ENCODE results near the gene ZNF280D.
"Not testable (repeated sequence)": the region's sequence is repeated elsewhere in the genome, so short reads cannot be mapped to it uniquely, and the experiment has no call there.

The ZNF280D gene

DNA sequence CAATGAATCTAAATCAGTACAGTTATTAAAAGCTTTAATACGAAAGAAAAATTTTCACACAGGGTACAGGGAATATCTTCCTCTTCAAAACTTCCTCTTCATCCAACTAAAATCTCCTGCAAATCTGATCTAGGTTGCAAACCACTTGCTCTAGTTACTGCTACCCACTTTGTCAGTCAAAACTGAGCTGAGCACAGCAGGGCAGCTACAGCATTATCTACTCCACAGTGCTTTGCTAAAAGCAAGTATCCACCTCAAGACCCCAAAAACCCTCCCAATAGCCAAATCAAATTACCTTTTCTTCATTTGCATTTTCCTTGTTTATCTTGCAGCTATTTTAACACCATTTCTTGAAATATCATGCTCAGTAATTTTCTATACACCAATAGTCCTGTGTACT lies 14.7 kb downstream of the ZNF280D start:
- DNase-seq (ENCODE audit: low read depth, low spot score), result no peak

DNA sequence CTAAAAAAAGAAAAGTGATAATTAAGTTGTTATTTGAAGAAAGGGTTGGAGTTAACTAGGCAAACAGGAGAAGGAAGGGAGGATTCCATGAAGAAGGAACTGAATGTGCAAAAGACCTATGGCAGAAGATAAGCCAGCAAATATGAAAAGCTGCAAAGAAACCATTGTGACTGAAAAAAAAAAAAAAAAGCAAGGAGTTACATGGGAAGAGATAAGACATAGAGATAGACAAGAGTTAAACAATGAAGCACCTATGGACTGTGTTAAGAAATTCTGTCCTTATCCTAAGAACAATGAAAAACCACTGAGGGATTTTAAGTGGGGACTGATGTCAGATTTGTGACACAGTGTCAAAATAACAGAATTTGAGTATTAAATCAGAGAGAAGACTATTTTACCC lies 17.0 kb downstream of the ZNF280D start:
- no peak for DNase-seq (ENCODE audit: low read depth, low spot score)

DNA sequence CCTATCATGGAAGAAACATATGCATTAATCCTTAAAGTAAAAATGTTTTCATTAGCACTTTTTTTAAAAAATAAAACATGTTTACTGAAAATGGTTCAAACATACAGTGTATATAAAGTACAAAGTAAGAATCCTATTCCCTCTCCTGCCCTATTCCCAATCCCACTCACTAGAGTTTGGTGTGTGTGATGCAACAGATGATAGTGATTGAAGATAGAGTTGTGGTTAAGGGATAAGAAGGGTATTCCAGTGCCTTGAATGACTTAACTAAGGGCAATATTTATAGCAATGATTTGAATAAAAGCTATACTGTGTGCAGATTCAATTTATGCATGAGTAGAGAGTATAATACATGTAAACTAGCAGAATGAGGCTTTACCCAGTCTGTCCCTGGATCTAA lies 18.1 kb downstream of the ZNF280D start:
- no peak for DNase-seq (ENCODE audit: low read depth, low spot score)

DNA sequence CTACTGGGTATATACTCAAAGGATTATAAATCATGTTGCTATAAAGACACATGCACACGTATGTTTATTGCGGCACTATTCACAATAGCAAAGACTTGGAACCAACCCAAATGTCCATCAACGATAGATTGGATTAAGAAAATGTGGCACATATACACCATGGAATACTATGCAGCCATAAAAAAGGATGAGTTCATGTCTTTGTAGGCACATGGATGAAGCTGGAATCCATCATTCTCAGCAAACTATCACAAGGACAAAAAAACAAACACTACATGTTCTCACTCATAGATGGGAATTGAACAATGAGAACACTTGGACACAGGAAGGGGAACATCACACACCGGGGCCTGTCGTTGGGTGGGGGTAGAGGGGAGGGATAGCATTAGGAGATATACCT lies 23.8 kb downstream of the ZNF280D start:
- DNase-seq (ENCODE audit: low read depth, low spot score), result not testable (repeated sequence)

- DNase-seq (ENCODE audit: low read depth, low spot score), result no peak
Measured at GRCh38 chr15:56699743-56700142, 33.6 kb downstream of the ZNF280D start.

DNA sequence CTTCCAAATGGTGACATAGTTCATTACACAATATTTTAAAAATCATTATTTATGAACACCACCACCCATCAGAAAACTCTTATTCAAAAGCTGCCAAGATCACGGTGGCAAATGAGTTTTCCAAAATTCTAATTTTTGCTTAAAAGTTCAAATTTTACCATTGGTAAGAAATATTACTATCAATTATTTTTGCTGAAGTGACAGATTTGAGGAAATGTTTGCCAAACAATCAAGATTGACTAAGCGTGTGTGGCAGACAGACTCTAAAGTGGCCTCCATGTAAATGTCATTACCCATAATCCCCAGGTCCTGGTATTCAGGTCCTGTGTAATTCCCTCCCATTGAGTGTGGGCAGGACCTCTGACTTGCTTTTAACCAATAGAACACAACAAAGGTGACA lies 35.0 kb downstream of the ZNF280D start:
- DNase-seq (ENCODE audit: low read depth, low spot score), result no peak

DNA sequence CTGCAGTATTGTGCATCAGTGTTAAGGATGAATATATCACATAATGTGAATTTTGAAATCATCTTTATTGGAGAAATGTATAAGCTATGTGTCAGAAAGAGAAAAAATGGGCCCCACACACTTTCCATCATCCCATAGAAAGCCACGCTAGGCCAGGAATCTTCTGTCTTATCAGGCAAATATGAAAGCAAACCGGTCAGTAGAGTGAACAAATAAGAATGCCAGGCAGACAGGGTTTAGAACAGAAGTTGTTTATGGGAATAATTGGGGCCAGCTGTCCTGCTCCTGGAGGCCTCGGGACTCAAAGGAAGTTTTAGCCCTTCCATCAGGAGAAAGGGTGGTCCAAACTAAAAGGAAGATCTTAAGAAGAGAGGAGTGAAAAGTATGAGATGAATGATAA lies 39.5 kb downstream of the ZNF280D start:
- DNase-seq (ENCODE audit: low read depth, low spot score), result no peak

DNA sequence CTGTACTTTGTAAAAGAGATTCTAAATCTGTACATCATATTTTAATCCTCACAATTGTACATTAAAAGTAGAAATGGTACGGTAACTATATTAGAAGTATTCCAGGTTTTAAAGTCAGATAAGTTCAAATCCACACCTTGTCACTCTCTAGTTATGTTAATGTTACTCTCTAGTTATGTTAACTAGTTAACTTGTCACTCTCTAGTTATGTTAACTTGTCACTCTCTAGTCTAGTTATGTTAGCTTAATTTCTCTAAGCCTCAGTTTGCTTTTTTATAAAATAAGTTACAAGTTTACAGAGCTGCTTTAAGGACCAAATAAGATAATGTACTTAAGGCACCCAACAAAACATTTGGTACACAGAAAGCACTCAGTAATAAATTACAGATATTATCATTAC lies 42.6 kb downstream of the ZNF280D start:
- DNase-seq (ENCODE audit: low read depth, low spot score), result no peak

DNA sequence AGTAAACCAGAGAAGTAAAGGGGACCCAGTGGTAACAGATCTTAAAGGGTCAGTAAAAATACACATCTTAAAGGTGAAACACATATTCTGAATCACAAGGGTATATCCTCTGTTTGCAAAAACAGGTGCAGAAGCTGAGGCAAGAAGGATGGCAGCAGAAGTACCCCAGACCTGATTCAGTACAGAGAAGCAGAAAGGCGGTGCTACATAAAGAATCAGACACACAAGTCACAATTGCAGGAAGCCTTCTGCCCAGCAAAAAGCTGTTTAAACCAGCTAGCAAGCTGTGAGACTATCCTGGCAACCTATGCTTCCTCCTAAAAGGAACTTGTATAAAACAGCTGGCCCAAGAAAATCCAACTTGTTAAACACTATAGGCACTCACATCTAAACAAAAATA lies 49.4 kb downstream of the ZNF280D start:
- DNase-seq (ENCODE audit: low read depth, low spot score), result no peak

DNA sequence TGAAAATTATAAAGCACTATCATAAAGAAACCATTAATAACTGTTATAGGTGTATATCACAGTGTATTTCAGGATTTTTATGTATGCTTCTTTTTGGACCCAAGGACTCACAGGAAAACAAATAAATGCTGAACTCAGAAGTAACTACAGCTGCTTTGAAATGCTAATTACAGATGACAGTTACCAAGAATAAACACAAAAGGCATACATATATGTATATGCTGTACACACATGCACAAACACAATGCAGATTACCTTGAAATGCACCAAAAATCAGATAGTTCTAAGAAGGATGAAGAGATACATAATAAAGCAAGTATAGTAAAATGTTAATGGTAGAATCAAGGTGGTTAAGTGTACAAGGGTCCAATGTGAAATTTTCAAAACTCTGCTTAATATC lies 52.2 kb downstream of the ZNF280D start:
- no peak for DNase-seq (ENCODE audit: low read depth, low spot score)

DNA sequence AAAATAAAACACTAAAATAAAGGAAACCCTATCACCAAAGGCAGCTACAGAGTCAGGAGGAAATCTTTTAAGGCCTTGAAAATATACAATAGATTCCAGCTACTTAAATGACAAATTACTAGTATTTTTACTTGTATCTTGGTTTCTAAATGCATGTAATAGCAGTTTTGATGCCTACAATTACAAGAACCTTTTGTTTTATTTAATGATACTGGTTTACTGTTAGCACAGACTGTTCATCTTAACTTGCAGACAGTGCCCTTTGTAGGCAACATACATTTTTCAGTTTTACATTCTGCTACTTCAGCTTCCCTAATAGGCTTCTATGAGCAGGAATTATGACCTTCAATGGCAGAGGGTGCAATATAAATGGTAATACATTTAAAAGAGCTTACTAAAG lies 54.1 kb downstream of the ZNF280D start:
- DNase-seq (ENCODE audit: low read depth, low spot score), result no peak

DNA sequence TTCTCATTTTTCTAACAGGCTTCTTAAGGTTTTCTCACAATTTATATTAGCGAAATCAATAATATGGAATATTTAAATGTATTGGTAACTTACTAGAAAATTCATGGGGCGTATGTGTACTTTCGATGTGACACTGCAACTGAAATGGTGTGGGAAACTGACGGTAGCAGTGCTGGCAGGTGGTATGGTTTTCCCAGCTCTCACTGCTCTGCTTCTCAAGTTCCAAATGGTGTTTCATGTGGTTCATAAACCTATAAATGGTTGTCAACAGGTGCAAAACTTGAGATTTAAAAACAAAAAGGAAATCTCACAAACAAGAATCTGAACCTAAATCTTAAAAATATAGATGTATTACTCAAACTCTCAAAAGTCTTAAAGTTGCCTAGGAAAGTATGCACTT lies 54.7 kb downstream of the ZNF280D start:
- no peak for DNase-seq (ENCODE audit: low read depth, low spot score)

DNA sequence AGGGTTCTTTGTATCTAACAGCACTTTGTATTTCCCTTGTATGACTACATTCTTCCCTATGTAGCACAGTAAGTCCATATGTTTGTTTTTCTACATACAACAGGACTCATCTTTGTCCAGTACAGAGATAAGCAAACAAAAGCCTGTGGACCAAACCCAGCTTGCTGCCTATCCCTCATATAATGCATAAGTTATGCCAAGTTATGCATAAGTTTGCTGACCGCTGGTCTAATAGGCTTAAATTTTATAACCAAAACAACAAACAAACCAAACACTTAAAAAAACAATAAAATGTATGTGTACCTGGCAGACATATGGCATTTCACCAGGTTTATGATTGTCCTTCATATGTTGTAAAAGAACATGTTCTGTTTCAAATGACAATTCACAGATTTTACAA lies 56.0 kb downstream of the ZNF280D start:
- no peak for DNase-seq (ENCODE audit: low read depth, low spot score)

DNA sequence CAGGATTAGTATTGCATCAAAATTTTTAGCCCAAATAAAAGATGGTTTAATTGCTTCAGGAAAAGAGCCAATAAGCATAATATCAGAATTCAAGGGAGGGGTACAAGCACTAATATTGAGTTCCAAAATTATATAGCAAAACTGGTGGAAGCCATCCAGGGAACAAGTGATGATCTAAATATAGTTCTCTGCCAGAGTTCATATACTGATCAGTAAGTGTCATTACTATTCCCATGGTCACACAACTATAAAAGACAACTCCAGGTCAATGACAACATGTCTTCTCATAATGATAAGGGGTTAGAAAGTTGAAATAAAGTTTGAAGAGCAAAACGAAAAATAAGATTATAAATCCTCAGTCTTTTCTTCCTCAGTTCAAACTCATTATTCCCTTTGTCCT lies 57.4 kb downstream of the ZNF280D start:
- no peak for DNase-seq (ENCODE audit: low read depth, low spot score)

- no peak for DNase-seq (ENCODE audit: low read depth, low spot score)
Measured at GRCh38 chr15:56674857-56675256, 58.5 kb downstream of the ZNF280D start.

- DNase-seq (ENCODE audit: low read depth, low spot score), result no peak
Measured at GRCh38 chr15:56672721-56673120, 60.6 kb downstream of the ZNF280D start.

GRCh38 chr15:56667517-56667916 lies 65.8 kb downstream of the ZNF280D start:
- no peak for DNase-seq (ENCODE audit: low read depth, low spot score)

- no peak for DNase-seq (ENCODE audit: low read depth, low spot score)
Measured at GRCh38 chr15:56660943-56661342, 72.4 kb downstream of the ZNF280D start.

- no peak for DNase-seq (ENCODE audit: low read depth, low spot score)
Measured at GRCh38 chr15:56659197-56659596, 74.1 kb downstream of the ZNF280D start.

- DNase-seq (ENCODE audit: low read depth, low spot score), result no peak
Measured at GRCh38 chr15:56654624-56655023, 78.7 kb downstream of the ZNF280D start.

DNA sequence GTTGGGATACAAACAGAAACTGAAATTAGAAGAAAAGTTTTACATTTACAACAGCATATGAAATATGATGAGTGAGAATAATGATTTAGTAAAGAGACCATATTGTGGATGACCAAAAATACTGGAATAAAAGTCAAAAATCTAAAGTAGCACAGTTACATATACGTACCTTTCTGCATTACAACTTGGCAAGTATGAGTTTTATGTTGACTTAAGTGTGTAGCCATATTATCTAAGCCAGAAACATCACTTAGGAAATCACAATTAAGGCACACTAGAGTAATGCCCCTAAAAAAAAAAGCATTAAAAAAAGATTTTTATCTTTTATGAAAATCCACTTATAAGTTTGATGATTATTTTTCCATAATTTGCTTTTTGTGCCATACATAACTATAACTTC lies 79.1 kb downstream of the ZNF280D start:
- DNase-seq (ENCODE audit: low read depth, low spot score), result no peak

DNA sequence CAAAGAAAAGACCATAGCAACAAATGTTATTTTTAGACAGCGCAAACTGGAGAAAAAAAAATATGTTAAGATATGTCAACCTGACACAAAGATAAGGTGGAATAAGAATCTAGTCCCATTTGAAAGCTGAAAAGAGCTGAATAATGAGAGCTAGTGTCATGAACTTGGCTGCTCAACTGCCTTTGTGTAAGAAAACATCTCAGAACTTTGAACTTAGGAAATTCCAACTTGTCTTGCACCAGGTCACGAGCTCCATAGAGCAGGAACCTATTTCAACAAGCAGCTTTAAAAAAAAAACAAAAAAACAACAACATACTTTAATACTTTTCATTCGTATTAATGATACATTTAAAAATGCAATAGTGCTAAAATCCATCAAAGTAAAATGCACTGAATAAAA lies 79.5 kb downstream of the ZNF280D start:
- DNase-seq (ENCODE audit: low read depth, low spot score), result no peak

GRCh38 chr15:56653107-56653506 lies 80.2 kb downstream of the ZNF280D start:
- no peak for DNase-seq (ENCODE audit: low read depth, low spot score)

- no peak for DNase-seq (ENCODE audit: low read depth, low spot score)
Measured at GRCh38 chr15:56648311-56648710, 85.0 kb downstream of the ZNF280D start.

GRCh38 chr15:56640549-56640948 lies 92.8 kb downstream of the ZNF280D start:
- DNase-seq (ENCODE audit: low read depth, low spot score), result no peak

Measured in smooth muscle cell of the brain vasculature (primary cell).